Measurements from ENCODE around the gene SCIN. TPM values are rescaled to one million over a fixed set of nuclear protein-coding genes. Genes with fewer than 3 reads are reported as not detected.

The SCIN gene
- total RNA-seq, 3 donors from 2014 or later (not counting 1 experiment from before 2014, with no cell fraction given) = 0.08 TPM; not detected in 2

DNA sequence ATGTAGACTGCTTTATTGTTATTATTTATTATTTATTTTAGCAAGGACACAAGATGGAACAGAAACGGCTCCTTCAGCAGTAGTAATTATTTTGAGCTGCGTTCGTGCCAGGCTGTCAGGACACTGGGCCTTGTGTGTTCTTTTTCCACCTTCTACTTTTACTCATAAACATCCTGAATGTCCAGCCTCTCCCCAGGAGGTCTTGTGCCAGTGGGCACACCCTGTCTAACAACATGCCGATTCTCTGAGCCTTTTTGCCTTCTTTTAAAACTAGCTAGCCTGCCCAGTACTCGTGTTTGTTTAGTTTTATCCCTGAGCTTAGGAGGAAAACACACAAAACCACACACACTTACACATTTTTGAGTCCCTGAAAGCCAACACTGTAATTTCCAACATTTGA is 1.2 kb downstream of the SCIN start:
- H3K27ac Mint-ChIP-seq = no peak overlapping the region
- H3K4me1 Mint-ChIP-seq = peaks cover 7 to 13% of the 10 kb centered on the region in 2 donors
- ATAC-seq = no peak
- H3K27me3 ChIP-seq (ENCODE audit: control insufficient read depth, insufficient read depth, low read length) = peaks cover 14% of the 10 kb centered on the region
- intact Hi-C loops (cut with micrococcal nuclease) = no loop called here
- no peak overlapping the region for H3K27ac ChIP-seq (ENCODE audit: low read length)
- H3K36me3 Mint-ChIP-seq = no peaks in the 10 kb centered on the region
- no peaks in the 10 kb centered on the region for H3K9me3 Mint-ChIP-seq
- H3K4me3 ChIP-seq (ENCODE audit: low read length) = no peak overlapping the region
- TF ChIP-seq, protein P1, sequence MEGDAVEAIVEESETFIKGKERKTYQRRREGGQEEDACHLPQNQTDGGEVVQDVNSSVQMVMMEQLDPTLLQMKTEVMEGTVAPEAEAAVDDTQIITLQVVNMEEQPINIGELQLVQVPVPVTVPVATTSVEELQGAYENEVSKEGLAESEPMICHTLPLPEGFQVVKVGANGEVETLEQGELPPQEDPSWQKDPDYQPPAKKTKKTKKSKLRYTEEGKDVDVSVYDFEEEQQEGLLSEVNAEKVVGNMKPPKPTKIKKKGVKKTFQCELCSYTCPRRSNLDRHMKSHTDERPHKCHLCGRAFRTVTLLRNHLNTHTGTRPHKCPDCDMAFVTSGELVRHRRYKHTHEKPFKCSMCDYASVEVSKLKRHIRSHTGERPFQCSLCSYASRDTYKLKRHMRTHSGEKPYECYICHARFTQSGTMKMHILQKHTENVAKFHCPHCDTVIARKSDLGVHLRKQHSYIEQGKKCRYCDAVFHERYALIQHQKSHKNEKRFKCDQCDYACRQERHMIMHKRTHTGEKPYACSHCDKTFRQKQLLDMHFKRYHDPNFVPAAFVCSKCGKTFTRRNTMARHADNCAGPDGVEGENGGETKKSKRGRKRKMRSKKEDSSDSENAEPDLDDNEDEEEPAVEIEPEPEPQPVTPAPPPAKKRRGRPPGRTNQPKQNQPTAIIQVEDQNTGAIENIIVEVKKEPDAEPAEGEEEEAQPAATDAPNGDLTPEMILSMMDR (IDR thresholded peaks at IDR 0.05) = no peak
- no peak overlapping the region for H3K4me3 Mint-ChIP-seq
- H3K27me3 Mint-ChIP-seq (ENCODE audit: low read depth in 2 of 2) = peaks cover 26 to 46% of the 10 kb centered on the region in 2 donors
- 95% methylated on average over 4 of the region's 5 CpGs for WGBS (ENCODE audit: insufficient coverage)
- no peaks in the 10 kb centered on the region for H3K36me3 ChIP-seq (ENCODE audit: control insufficient read depth, insufficient read depth, low read length)
- DNase-seq = no peak
- H3K4me1 ChIP-seq (ENCODE audit: control insufficient read depth, insufficient read depth, low read length) = peaks cover 12% of the 10 kb centered on the region
- no peaks in the 10 kb centered on the region for H3K9me3 ChIP-seq (ENCODE audit: control insufficient read depth, insufficient read depth, low read length)

DNA sequence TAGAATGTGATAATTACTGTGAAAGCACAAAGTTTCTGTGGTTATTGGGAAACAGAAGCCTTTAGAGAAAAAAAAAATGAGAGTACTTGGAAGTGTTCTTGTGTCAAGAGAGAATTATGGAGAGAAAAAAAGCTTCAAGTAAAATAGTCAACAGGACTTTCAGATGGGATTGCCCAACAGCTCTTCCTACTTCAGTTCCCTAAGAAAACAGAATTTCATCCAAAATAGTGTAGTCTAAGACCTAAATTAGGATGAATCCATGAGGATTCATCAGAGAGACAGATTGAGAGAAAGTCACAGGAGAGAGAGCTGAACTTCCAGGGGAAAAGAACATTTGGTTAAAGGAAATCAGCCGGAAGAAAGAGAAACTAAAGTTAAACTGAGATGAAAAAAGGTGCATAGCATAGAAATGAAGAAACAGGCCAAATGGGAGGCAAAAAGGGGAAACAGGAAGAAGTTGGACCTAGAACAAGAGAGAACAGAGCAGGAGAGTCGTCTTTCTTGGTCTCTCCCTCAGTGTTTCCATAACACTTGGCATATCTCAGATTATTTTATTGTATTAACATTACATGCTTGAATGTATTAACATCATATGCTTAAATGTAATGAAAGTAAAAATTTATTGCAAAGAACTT is 2.5 kb downstream of the SCIN start:
- no peaks in the 10 kb centered on the region for H3K36me3 ChIP-seq (ENCODE audit: control insufficient read depth, insufficient read depth, low read length)
- Mint-ChIP-seq H3K9me3 (no peaks in the 10 kb centered on the region), H3K36me3 (no peaks in the 10 kb centered on the region), H3K27me3 (ENCODE audit: low read depth in 2 of 2) (peaks cover 26 to 46% of the 10 kb centered on the region in 2 donors), H3K4me3 (no peak overlapping the region), H3K4me1 (peaks cover 7 to 13% of the 10 kb centered on the region in 2 donors), H3K27ac (no peak overlapping the region)
- TF ChIP-seq, protein P1 (IDR thresholded peaks at IDR 0.05) = no peak
- intact Hi-C loops (cut with micrococcal nuclease) = no loop called here
- peaks cover 12% of the 10 kb centered on the region for H3K4me1 ChIP-seq (ENCODE audit: control insufficient read depth, insufficient read depth, low read length)
- H3K27ac ChIP-seq (ENCODE audit: low read length) = no peak overlapping the region
- H3K9me3 ChIP-seq (ENCODE audit: control insufficient read depth, insufficient read depth, low read length) = no peaks in the 10 kb centered on the region
- H3K4me3 ChIP-seq (ENCODE audit: low read length) = no peak overlapping the region
- 53% methylated on average over 1 of the region's 2 CpGs for WGBS (ENCODE audit: insufficient coverage)
- peaks cover 14% of the 10 kb centered on the region for H3K27me3 ChIP-seq (ENCODE audit: control insufficient read depth, insufficient read depth, low read length)
- ATAC-seq (no peak), DNase-seq (no peak)

DNA sequence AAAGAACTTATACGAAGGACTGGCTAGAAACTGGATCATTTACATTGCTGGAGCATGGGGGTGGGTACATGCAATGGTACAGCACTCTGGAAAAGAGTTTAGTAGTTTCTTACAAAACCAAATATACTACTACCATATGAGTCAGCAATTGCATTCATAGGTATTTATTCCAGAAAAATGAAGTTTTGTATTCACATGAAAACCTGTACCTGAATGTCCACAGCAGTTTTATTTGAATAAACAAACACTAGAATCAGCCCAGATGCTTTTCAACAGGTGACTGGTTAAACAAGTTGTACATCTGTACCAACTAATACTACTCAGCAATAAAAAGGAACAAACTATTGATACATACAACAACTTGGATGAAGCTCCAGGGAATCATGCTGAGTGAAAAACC is 3.4 kb downstream of the SCIN start:
- 67% methylated on average over 1 of the region's 1 CpG for WGBS (ENCODE audit: insufficient coverage)
- Mint-ChIP-seq H3K27ac (no peak overlapping the region), H3K4me1 (peaks cover 7 to 13% of the 10 kb centered on the region in 2 donors), H3K27me3 (ENCODE audit: low read depth in 2 of 2) (peaks cover 24 to 40% of the 10 kb centered on the region in 2 donors), H3K36me3 (no peaks in the 10 kb centered on the region), H3K4me3 (no peak overlapping the region), H3K9me3 (no peaks in the 10 kb centered on the region)
- Histone ChIP-seq H3K27ac (ENCODE audit: low read length) (no peak overlapping the region), H3K27me3 (ENCODE audit: control insufficient read depth, insufficient read depth, low read length) (peaks cover 14% of the 10 kb centered on the region), H3K4me1 (ENCODE audit: control insufficient read depth, insufficient read depth, low read length) (peaks cover 12% of the 10 kb centered on the region), H3K4me3 (ENCODE audit: low read length) (no peak overlapping the region), H3K36me3 (ENCODE audit: control insufficient read depth, insufficient read depth, low read length) (no peaks in the 10 kb centered on the region), H3K9me3 (ENCODE audit: control insufficient read depth, insufficient read depth, low read length) (no peaks in the 10 kb centered on the region)
- intact Hi-C loops (cut with micrococcal nuclease) = no loop called here
- TF ChIP-seq, protein P1 (IDR thresholded peaks at IDR 0.05) = no peak
- ATAC-seq (no peak), DNase-seq (no peak)
